Cardiac fibroblast (primary cell): ENCODE results near the gene PCDHB16.
"Not testable (repeated sequence)": the region's sequence is repeated elsewhere in the genome, so short reads cannot be mapped to it uniquely, and the experiment has no call there.

Source experiments
- DNase-seq, 2 donors: peaks; one replicate each; pipeline versions ENCODE4 v3.0.0 to v3.0.0-alpha.2; 2010; ENCODE audit warnings: low read depth in 2 of 2
- H3K4me3 ChIP-seq, 2 donors: replicated peaks in 1 of 2; 1 replicate in 1 of 2; 2 replicates in 1 of 2; pipeline ENCODE4 v1.5.1; 2011; ENCODE audit warnings: low read depth in 2 of 2, low read length in 2 of 2, mild to moderate bottlenecking in 2 of 2, moderate library complexity in 1 of 2
- TF ChIP-seq, protein P1 (sequence below): IDR thresholded peaks from one replicate; pipeline ENCODE4 v1.5.1; 2011; ENCODE audit warnings: low read depth, mild to moderate bottlenecking, low read length, inconsistent platforms

Gene PCDHB16

GRCh38 chr5:141199359-141200235, 17.4 kb downstream of the PCDHB16 start, which contains the start of gene PCDHB11:
PCDHB11 (plus strand) TSS chr5:141199627; CDS start chr5:141199775, 148 bp downstream.
- peak in 1 of 2 donors; percentile 12 for DNase-seq
- H3K4me3 ChIP-seq = no peak within 1 kb of the TSS
- TF ChIP-seq, protein P1, sequence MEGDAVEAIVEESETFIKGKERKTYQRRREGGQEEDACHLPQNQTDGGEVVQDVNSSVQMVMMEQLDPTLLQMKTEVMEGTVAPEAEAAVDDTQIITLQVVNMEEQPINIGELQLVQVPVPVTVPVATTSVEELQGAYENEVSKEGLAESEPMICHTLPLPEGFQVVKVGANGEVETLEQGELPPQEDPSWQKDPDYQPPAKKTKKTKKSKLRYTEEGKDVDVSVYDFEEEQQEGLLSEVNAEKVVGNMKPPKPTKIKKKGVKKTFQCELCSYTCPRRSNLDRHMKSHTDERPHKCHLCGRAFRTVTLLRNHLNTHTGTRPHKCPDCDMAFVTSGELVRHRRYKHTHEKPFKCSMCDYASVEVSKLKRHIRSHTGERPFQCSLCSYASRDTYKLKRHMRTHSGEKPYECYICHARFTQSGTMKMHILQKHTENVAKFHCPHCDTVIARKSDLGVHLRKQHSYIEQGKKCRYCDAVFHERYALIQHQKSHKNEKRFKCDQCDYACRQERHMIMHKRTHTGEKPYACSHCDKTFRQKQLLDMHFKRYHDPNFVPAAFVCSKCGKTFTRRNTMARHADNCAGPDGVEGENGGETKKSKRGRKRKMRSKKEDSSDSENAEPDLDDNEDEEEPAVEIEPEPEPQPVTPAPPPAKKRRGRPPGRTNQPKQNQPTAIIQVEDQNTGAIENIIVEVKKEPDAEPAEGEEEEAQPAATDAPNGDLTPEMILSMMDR = no peak

GRCh38 chr5:141201126-141201525, 18.9 kb downstream of the PCDHB16 start:
- DNase-seq, H3K4me3 ChIP-seq: not testable (repeated sequence)

DNA sequence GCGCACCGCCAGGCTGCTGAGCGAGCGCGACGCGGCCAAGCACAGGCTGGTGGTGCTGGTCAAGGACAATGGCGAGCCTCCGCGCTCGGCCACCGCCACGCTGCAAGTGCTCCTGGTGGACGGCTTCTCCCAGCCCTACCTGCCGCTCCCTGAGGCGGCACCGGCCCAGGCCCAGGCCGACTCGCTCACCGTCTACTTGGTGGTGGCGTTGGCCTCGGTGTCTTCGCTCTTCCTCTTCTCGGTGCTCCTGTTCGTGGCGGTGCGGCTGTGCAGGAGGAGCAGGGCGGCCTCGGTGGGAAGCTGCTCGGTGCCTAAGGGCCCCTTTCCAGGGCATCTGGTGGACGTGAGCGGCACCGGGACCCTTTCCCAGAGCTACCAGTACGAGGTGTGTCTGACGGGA, 19.5 kb downstream of the PCDHB16 start:
- not testable (repeated sequence) for DNase-seq, H3K4me3 ChIP-seq

DNA sequence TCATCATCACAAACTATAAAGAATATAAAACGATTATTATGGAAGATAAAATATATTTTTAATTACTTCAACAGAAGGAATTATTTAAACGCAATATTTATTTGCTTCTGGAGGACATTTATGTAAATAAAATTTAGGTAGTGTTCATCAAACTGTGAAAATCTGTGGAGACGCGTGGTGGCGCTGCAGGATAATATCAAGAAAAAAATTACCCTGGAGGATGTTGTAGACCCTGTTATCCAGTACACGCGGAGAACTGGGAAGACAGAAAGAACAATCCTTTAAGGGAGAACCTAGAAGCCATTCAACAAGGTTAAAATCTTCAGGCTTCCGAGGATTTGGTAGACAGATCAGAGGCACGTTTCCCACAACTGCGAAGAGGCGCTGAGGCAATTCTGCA, 26.3 kb downstream of the PCDHB16 start, which contains the start of gene PCDHB12:
Gene PCDHB12, plus strand, starts transcription at position 242 of the 400 bp plus-strand sequence. CDS start 189 bp downstream, outside the sequence.
- no peak within 1 kb of the TSS for H3K4me3 ChIP-seq
- TF ChIP-seq, protein P1 = no peak
- DNase-seq = peak; percentile 5 to 9

DNA sequence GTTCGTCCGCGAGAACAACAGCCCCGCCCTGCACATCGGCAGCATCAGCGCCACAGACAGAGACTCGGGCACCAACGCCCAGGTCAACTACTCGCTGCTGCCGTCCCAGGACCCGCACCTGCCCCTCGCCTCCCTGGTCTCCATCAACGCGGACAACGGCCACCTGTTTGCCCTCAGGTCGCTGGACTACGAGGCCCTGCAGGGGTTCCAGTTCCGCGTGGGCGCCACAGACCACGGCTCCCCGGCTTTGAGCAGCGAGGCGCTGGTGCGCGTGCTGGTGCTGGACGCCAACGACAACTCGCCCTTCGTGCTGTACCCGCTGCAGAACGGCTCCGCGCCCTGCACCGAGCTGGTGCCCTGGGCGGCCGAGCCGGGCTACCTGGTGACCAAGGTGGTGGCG, 28.1 kb downstream of the PCDHB16 start:
- DNase-seq, H3K4me3 ChIP-seq: not testable (repeated sequence)

DNA sequence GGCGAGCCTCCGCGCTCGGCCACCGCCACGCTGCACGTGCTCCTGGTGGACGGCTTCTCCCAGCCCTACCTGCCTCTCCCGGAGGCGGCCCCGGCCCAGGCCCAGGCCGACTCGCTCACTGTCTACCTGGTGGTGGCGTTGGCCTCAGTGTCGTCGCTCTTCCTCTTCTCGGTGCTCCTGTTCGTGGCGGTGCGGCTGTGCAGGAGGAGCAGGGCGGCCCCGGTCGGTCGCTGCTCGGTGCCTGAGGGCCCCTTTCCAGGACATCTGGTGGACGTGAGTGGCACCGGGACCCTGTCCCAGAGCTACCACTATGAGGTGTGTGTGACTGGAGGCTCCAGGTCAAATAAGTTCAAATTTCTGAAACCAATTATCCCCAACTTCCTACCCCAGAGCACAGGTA, 28.7 kb downstream of the PCDHB16 start:
- H3K4me3 ChIP-seq, DNase-seq: not testable (repeated sequence)

DNA sequence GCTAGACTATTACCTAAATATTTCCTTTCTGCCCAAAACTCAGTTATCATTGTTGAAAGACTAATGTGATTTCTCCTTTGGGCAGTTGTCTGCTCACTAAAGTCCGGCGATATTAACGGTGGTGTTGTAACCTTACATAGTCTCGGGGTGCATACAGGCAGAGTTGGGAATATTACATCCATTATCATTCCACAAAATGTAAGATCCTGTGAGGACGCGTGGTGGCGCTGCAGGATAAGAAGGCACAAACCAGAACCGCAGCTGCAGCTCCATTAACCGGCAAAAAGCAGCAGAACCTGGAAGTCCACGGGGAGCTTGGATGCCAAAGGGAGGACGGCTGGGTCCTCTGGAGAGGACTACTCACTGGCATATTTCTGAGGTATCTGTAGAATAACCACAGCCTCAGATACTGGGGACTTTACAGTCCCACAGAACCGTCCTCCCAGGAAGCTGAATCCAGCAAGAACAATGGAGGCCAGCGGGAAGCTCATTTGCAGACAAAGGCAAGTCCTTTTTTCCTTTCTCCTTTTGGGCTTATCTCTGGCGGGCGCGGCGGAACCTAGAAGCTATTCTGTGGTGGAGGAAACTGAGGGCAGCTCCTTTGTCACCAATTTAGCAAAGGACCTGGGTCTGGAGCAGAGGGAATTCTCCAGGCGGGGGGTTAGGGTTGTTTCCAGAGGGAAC, 31.6 kb downstream of the PCDHB16 start, which contains the start of gene PCDHB13:
Gene PCDHB13, plus strand, starts transcription at position 264 of the 684 bp plus-strand sequence. Its CDS starts 205 bp downstream, at position 469.
- TF ChIP-seq, protein P1 = peak; percentile 5
- DNase-seq = peak; percentile 19 to 38
- not testable (repeated sequence) for H3K4me3 ChIP-seq

DNA sequence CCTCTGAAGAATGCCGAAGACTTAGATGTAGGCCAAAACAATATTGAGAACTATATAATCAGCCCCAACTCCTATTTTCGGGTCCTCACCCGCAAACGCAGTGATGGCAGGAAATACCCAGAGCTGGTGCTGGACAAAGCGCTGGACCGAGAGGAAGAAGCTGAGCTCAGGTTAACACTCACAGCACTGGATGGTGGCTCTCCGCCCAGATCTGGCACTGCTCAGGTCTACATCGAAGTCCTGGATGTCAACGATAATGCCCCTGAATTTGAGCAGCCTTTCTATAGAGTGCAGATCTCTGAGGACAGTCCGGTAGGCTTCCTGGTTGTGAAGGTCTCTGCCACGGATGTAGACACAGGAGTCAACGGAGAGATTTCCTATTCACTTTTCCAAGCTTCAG, 32.4 kb downstream of the PCDHB16 start:
- not testable (repeated sequence) for DNase-seq, H3K4me3 ChIP-seq

- not testable (repeated sequence) for H3K4me3 ChIP-seq, DNase-seq
Observed at GRCh38 chr5:141215504-141215903, 33.3 kb downstream of the PCDHB16 start.

DNA sequence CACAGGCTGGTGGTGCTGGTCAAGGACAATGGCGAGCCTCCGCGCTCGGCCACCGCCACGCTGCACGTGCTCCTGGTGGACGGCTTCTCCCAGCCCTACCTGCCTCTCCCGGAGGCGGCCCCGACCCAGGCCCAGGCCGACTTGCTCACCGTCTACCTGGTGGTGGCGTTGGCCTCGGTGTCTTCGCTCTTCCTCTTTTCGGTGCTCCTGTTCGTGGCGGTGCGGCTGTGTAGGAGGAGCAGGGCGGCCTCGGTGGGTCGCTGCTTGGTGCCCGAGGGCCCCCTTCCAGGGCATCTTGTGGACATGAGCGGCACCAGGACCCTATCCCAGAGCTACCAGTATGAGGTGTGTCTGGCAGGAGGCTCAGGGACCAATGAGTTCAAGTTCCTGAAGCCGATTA, 33.8 kb downstream of the PCDHB16 start:
- not testable (repeated sequence) for H3K4me3 ChIP-seq, DNase-seq
